Measurements from ENCODE around the gene EPHB2. TPM values are rescaled to one million over a fixed set of nuclear protein-coding genes. Genes with fewer than 3 reads are reported as not detected.

EPHB2 gene
- total RNA-seq, 1 donor from 2014 or later = 4.2 TPM

DNA sequence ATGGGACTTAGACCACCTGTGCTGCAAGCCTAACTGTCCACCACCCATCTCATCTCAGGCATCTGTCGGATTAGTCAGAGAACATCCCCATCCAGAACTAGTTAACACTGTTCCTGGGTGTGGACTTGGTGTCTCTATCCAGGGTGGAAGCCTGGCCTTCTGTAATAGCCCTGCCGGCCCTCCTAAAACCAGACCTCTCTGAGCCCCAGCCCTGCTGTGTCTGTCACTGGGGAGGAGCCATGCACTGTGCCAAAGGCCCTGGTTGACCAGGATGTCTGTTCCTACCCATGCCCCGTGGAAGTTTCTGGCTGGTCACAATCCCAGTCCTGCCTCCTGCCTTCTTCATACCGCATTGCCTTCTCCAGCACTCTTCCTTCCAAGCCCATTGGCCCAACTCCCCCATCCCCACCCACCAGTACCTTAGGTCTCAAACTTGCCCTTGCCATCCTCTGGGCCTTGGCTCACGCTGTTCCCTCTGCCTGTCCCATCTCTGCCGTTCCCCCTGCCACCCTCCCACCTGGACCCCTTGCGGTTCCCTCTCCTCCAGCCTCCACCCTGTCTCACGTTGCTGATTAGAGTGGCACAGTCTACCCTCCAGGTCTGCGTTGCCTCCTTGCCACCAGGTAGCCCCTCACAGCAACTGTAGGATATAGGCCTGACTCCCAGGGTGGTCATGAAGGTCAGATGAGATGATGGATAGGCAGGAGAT is 105.6 kb downstream of the EPHB2 start:
- DNase-seq (ENCODE audit: low read depth) = no peak

GRCh38 chr1:22816803-22817202 is 106.2 kb downstream of the EPHB2 start:
- DNase-seq (ENCODE audit: low read depth) = no peak

DNA sequence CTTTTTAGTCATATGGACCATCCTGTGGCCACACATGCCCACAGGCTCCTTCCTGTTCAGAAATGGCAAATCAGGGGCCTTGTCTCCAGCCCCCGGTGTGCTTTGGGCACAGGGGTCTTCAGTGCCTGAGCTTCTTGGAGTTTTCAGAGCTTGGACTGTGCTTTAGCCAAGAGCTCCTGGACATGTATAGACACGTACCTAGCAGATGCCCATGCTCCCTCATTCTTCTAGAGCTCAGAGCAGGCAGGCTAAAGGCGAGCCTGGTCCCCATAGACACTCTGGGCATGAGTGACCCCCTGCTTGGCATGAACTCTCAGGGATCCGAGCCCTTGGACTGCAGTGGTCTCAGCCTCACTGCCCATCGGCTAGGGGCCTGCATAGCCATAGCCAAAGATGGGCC is 106.8 kb downstream of the EPHB2 start:
- DNase-seq (ENCODE audit: low read depth) = no peak

GRCh38 chr1:22818061-22818770 is 107.6 kb downstream of the EPHB2 start:
- no peak for DNase-seq (ENCODE audit: low read depth)

DNA sequence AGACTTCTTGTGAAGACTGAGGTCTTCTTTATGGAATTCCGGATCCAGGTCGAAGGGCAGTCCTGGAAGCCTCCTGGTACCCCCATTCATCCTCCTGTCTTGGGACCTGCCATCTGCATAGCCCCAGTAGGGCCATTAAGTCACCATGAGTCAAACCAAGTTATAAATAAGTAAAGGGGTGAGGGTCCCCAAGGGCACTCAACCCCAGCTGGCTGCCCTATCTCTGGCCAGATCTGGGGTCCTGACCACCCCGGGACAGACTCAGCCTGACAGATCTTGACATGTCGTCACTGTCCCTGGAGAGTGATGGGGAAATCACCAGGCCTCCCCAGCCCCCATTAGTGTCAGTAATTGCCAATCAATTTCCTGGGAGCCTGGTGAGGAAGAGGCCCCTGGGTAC is 108.7 kb downstream of the EPHB2 start:
- no peak for DNase-seq (ENCODE audit: low read depth)

GRCh38 chr1:22821027-22821426 is 110.4 kb downstream of the EPHB2 start:
- no peak for DNase-seq (ENCODE audit: low read depth)

- DNase-seq (ENCODE audit: low read depth) = no peak
These were observed 111.7 kb downstream of the EPHB2 start for GRCh38 chr1:22822371-22822770.

DNA sequence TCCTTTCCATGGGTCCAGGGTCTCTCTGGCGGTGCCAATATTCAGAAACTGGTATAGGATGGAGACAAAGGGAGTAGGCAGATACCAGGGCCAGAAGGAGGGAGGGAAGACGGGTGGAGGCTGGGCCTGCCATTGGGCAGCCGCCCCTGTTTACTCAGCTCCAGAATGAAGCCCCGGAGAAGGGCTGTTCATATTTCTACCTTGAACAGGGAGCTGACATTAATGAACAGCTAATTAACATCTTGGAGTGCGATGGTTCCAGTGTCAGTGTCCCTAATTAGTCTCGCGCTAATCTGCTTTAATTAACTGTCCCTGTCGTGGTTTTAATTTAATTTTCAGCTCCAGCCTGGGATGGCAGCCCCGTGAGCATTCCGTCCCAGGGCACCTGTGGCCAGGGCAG is 113.8 kb downstream of the EPHB2 start:
- DNase-seq (ENCODE audit: low read depth) = no peak

DNA sequence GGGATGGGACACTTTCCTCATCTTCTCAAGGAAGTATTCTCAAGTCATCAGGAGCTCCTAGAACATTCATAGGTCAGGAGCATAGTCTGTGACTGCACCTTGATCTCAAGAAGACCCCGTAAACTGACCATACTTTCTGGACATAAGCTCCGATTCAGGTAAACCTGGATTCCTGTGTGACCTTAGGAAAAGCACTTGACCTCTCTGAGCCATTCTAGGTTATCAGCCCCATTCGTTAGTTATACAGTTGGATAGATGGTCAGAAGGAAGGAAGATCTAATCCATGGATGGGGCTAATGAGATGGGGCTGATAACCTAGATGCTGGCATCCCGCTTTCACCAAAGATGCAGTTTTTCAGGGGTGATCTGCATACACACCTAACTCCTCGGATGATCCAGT is 114.3 kb downstream of the EPHB2 start:
- DNase-seq (ENCODE audit: low read depth) = no peak

DNA sequence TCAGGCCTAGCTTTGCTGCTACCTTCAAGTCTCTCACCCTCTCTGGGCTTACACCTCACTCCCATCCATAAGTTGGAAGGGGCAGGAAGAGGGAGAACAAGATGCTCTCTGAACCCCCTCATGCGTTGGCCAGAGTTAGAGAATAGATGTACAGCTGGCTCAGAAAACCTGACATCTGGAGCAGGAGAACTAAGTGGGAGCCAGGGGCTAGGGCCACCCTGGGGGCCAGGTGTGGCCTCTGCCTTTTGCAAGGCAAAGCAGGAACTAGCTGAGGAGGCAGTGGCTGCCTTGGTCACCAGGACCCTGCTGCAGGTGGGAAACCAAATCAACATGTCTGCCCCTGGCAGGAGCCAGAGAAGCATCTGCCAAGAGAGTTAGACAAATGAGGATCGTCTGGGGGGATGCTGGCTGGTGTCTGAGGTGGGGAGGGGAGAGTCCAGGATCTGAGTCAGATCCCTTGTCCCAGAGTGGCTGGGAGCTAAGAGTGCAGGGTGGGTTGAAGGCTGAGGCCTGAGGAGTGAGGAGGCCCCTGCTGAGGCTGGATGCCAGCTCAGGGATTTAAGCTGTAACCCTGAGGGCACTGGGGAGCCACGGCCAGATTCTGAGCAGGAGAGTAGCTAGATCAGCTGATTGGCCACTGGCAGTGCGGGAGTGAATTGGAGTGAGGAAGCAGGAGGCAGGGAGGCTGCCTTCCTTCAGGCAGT is 115.0 kb downstream of the EPHB2 start:
- DNase-seq (ENCODE audit: low read depth) = no peak

DNA sequence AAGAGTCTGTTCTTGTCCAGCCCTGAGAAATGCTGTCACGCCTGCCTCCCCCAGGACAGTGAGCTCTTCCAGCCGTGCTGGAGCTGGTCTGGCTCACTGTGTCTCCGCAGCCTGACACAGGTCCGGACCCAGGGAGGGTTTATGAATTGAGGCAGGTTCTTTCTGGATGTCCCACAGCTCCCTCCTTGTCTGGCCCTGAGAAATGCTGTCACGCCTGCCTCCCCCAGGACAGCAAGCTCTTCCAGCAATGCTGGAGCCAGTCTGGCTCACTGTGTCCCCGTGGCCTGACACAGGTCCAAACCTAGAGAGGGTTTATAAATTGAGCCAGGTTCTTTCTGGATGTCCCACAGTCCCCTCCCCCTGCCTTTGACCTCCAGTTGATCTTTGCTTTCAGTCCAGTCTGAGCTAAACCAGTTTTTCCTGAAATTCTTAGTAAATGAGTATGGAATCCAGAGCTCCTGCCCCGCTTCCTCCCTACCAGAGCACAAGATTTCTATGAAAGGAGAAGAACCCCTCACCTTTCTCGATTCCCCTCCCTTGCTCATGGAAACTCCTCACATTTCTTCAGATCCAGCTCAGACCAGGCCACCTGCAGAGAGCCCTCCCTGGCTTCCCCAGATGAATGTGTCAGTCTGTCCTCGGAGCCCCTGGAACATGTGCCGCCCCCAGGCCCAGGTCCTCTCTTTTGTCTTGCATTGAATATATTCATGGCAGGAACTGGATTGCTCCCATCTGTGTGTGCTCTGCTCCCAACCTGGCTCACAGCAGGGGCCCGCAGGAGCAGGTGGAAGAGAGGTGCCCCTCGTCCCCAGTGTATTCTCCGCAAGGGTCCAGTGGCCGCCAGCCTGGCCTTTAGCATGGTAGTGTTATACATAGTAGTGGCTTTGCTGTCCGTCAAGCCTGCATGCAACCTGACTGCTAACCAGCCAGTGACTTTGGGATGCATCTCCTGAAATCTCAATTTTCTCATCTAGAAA is 116.3 kb downstream of the EPHB2 start:
- no peak for DNase-seq (ENCODE audit: low read depth)

DNA sequence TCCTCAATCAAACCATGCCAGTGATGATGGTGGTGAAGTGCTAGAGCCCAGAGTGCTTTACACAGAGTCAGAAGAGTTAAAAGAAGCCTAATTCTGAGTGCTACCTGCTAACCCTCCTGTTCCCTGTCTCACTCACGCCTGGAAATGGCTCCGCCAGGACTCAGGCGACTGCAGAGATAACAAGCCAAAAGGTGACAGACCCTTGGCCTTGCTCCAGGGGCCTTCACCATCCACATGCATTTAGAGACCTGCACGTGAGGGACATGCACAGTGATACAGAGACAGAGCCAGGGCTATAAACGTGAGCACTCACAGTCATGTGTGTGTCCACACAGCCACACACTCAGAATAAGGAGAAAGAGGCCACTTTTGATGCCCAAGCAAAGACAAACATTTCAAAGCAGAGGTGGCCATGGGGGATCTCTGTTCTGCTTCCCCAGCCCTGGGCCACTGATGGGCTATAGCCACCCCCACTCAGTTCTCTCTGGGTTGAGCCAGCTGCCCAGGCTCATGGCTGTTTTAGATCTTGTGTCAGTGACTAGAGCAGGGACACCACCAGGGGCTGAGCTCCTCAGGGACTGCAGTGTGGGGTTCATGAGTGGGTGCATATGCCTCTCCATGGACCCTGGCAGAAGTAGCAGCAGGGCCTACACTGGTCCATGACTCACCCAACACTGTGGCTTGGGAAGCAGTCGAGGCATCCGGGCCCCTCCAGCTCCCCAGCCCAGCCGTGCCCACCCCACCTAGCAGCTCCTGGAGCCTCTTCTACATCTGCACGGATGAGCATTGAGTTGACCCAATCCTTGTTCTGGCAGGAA is 117.2 kb downstream of the EPHB2 start:
- no peak for DNase-seq (ENCODE audit: low read depth)

DNA sequence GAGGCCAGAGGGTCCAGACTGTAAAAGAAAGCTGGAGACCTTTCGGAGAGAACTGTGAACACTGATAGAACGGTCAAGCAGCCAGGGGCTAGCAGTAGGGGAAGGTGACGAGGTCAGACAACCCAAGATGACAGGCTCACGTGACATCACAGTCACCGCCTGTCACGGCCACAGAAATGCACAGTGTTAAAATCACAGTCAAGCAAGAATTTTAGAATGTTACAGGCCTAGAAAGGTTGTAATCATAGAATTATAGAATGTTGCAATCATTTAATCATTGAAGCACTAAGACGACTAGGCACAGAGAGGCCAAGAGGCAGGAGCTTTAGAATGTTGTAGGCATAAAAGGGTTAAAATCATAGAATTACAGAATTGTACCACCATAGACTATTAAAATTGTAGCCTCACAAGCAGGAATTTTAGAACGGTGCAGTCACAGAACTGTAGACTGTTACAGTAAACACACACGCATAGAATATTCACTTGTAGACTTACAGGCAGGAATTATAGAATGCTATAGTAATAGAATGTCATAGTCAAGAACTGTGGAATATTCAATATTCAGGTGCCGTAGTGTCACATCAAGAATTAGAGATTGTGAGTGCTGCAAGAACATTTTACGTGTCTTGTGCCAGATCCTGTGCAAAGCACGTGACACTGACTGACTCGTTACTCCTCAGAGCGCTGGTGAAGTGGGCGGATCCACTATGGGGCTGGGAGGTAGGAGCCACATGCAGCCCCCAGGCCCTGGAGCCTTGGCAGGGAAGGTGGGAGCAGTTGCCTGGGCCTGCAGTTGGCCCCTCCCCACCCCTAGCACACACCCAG is 118.1 kb downstream of the EPHB2 start:
- DNase-seq (ENCODE audit: low read depth) = no peak

GRCh38 chr1:22829309-22829989 is 118.8 kb downstream of the EPHB2 start:
- DNase-seq (ENCODE audit: low read depth) = no peak

GRCh38 chr1:22830041-22830566 is 119.5 kb downstream of the EPHB2 start:
- no peak for DNase-seq (ENCODE audit: low read depth)

DNA sequence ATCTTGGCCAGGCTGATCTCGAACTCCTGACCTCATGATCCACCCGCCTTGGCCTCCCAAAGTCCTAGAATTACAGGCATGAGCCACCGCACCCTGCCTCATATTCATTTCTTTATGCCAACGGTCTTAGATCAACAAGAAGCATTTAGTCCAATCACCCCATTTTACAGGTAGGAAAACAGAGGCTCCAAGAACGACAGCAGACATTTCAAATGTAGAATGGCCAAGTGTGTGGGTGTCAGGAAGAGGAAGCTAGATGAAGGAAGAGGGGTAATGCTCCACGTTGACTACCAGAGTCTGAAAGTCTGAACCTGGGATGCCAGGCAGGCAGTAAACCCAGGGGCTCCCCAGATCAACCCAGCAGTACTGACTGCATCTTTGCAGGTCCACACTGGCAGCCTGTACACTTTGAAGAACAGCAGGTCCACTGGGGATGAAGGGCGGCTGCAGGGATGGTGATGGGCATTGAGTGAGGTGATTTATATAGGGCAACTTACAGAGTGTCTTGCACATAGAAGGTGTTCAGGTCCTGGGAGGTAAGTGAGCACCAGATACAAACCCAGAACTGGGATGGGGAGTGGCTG is 120.2 kb downstream of the EPHB2 start:
- no peak for DNase-seq (ENCODE audit: low read depth)

DNA sequence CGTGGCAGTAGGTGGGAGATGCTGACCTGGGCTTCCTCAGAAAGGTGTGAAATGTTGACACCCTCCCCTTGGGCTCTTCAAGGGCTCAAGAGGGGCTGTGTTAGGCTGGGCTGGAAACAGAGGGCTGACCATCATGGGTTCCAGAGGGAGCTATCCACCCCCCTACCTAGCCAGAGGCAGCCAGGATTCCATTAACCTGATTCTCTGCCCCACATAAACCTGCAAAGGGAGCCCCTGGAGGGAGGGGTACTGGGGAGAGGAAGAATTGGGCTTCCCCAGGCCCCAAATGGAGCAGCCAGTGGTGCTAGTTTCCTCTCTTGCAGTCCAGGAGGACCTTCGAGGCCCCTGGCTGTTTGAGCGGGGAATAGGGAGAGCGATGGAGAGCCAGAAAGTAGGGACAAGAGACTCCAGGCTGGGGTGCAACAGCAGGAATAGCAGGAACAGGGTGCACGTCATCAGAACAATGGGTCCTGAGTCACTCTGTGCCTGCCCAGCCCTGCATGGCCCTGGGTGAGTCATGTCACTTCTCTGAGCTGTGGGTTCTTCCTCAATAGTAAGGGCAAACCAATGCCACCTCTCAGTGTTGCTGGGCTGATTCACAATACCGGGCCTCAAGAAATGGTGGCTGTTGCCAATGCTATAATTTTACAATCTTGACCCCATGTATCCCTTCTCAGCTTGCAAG is 121.2 kb downstream of the EPHB2 start:
- DNase-seq (ENCODE audit: low read depth) = peak; percentile 88

GRCh38 chr1:22832414-22832786 is 121.8 kb downstream of the EPHB2 start:
- peak; percentile 71 for DNase-seq (ENCODE audit: low read depth)
